Measurements from ENCODE around the gene TMEM222.
A peak's percentile ranks its signal among the peaks of the same experiment; 100 is the strongest.

Gene TMEM222

DNA sequence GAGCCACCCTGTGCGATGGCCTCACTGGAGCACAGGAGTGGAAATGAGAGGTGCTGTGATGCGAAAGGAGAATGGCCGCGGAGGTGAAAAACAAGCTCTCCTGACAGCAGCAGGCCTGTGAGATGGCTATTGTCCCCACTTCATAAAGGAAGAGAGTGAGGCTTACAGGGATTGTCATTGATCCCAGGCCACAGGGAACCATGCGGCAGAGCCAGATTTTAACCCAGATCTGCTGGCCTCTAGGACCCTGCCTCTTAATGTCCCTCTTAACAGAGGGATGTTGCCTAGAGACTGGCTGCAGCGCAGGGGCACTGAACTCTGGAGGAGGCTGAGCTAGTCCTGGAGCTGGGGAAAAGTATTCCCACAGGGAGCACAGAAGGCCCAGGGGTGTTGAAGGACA, 16.8 kb downstream of the TMEM222 start:
- TF ChIP-seq TAF1 (IDR thresholded peaks at IDR 0.05; ENCODE audit: borderline replicate concordance, insufficient read depth, low read length) (no peak), POLR2AphosphoS5 (IDR thresholded peaks at IDR 0.05; ENCODE audit: low read depth, low read length) (no peak), FOXP2 (optimal IDR thresholded peaks at IDR 0.05; ENCODE audit: borderline replicate concordance, extremely low read depth, extremely low read length, insufficient read depth) (no peak), SIN3A (IDR thresholded peaks at IDR 0.05; ENCODE audit: borderline replicate concordance, insufficient read depth, low read length) (no peak)
- TF ChIP-seq, protein P1, sequence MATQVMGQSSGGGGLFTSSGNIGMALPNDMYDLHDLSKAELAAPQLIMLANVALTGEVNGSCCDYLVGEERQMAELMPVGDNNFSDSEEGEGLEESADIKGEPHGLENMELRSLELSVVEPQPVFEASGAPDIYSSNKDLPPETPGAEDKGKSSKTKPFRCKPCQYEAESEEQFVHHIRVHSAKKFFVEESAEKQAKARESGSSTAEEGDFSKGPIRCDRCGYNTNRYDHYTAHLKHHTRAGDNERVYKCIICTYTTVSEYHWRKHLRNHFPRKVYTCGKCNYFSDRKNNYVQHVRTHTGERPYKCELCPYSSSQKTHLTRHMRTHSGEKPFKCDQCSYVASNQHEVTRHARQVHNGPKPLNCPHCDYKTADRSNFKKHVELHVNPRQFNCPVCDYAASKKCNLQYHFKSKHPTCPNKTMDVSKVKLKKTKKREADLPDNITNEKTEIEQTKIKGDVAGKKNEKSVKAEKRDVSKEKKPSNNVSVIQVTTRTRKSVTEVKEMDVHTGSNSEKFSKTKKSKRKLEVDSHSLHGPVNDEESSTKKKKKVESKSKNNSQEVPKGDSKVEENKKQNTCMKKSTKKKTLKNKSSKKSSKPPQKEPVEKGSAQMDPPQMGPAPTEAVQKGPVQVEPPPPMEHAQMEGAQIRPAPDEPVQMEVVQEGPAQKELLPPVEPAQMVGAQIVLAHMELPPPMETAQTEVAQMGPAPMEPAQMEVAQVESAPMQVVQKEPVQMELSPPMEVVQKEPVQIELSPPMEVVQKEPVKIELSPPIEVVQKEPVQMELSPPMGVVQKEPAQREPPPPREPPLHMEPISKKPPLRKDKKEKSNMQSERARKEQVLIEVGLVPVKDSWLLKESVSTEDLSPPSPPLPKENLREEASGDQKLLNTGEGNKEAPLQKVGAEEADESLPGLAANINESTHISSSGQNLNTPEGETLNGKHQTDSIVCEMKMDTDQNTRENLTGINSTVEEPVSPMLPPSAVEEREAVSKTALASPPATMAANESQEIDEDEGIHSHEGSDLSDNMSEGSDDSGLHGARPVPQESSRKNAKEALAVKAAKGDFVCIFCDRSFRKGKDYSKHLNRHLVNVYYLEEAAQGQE (IDR thresholded peaks at IDR 0.05; ENCODE audit: insufficient read depth in 1 of 2, low read depth in 2 of 2, low read length in 2 of 2): no peak

DNA sequence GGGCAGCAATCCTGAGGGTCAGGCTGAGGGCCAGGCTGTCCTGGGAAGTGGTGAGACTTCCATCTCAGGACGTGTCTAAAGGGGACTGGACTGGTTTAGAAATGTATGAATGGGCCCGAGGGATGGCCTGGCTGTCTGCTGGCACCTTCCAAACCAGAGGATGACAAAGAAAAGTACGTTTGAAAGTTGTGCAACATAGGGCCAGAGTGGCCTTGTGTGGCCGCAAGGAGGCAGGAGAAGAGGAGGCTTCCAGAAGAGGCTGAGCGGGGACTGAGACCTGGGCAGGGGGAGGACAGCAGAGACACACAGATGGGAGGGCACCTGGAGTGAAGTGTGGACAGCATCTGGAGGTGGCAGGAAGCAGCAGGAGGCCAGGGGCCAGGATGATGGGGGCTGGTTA, 17.2 kb downstream of the TMEM222 start:
- TF ChIP-seq SIN3A (IDR thresholded peaks at IDR 0.05; ENCODE audit: borderline replicate concordance, insufficient read depth, low read length) (no peak), FOXP2 (optimal IDR thresholded peaks at IDR 0.05; ENCODE audit: borderline replicate concordance, extremely low read depth, extremely low read length, insufficient read depth) (no peak), TAF1 (IDR thresholded peaks at IDR 0.05; ENCODE audit: borderline replicate concordance, insufficient read depth, low read length) (no peak)
- TF ChIP-seq, protein P1 (IDR thresholded peaks at IDR 0.05; ENCODE audit: insufficient read depth in 1 of 2, low read depth in 2 of 2, low read length in 2 of 2): no peak

DNA sequence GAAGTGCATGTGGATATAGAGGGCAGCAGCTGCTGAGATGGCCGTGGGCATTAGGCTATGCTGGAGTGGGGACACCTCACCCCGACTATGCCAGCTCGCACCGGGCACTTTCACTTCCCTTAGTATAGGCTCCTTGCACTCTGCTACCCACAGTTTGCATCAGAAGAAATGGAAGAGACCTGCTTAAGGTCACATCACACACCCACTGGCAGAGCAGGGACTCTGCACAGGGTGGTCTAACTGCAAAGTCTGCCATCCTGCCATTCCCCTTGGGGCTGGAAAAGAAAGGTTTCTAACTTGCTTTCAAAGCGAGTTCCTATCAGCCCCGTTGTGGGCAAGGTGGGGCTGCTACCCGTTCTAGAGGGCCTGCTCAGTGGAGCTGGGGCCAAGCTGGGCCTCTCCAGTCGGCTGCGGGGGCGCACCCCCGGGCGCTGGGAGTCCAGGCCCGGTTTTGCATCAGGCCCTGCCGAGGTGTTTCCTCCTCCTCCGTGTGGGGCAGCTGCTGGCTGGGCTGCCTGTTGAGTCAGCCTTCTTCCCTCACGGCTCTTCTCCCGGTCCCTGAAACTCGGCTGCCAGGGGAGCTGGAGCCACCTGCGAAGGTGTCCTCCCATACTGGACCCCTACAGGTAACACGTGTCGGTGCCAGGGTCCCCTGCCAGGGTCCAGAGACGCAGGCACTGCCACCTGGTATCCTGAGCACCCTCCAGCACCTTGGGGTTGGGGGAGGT, 19.7 kb downstream of the TMEM222 start, which contains the start of gene SYTL1:
SYTL1 (plus strand) TSS at position 498 of the 728 bp plus-strand sequence. CDS start 3,313 bp downstream, outside the sequence.
- TF ChIP-seq, protein P1 (IDR thresholded peaks at IDR 0.05; ENCODE audit: insufficient read depth in 1 of 2, low read depth in 2 of 2, low read length in 2 of 2): no peak
- peak; percentile 38 for TF ChIP-seq FOXP2 (optimal IDR thresholded peaks at IDR 0.05; ENCODE audit: borderline replicate concordance, extremely low read depth, extremely low read length, insufficient read depth)
- TF ChIP-seq SIN3A (IDR thresholded peaks at IDR 0.05; ENCODE audit: borderline replicate concordance, insufficient read depth, low read length): no peak
- TF ChIP-seq TAF1 (IDR thresholded peaks at IDR 0.05; ENCODE audit: borderline replicate concordance, insufficient read depth, low read length): no peak
- no peak for TF ChIP-seq POLR2AphosphoS5 (IDR thresholded peaks at IDR 0.05; ENCODE audit: low read depth, low read length)

DNA sequence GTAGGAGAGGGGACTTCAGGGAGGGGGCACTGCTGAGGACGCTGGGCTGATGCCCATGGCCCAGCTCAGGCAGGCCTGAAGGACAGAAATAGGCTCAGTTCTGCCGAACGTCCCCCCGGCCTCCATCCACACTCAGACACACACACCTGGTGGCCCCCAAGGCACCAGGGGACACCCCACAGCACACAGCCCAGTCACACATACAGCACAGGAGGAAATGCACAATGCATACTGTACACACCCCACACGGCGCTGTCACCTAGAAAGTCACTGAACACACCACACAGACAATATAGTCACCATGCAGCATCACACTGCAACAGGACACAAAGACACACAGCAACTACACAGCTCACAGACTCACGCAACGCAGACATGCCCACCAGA, 20.4 kb downstream of the TMEM222 start:
- no peak for TF ChIP-seq FOXP2 (optimal IDR thresholded peaks at IDR 0.05; ENCODE audit: borderline replicate concordance, extremely low read depth, extremely low read length, insufficient read depth)
- TF ChIP-seq TAF1 (IDR thresholded peaks at IDR 0.05; ENCODE audit: borderline replicate concordance, insufficient read depth, low read length): no peak
- TF ChIP-seq POLR2AphosphoS5 (IDR thresholded peaks at IDR 0.05; ENCODE audit: low read depth, low read length): no peak
- TF ChIP-seq, protein P1 (IDR thresholded peaks at IDR 0.05; ENCODE audit: insufficient read depth in 1 of 2, low read depth in 2 of 2, low read length in 2 of 2): no peak
- no peak for TF ChIP-seq SIN3A (IDR thresholded peaks at IDR 0.05; ENCODE audit: borderline replicate concordance, insufficient read depth, low read length)

All from PFSK-1 (cell line).